NCI-H2029 (cell line): Measurements from ENCODE around the gene PTPN9.

Source experiments
- DNase-seq: peaks from one replicate; lab custom pipeline; 2025; lab: John Stamatoyannopoulos, UW

PTPN9 gene

DNA sequence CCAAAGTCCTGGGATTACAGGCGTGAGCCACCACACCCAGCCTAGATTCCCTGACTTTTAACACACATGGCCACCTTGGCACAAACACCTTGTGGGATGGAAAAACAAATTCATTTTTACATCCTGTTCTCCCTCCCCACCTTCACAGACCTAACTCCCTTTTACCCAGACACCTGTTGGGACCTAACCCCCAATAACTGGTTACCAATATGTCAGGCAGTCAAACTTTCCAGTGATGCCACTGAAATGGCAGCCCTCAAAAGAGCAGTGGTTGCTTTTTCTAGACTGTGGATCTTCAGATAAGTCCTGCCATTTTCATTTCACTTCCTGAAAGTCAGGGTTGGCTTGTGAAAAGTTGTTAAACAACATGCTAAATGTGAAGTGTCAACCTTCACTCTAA, 162.5 kb downstream of the PTPN9 start:
- no peak for DNase-seq
